ENCODE measurements around the gene NSUN3.

GRCh38 chr3:94167346-94167745 lies 104.5 kb downstream of the NSUN3 start:
- no peak for TF ChIP-seq CTCF (IDR thresholded peaks at IDR 0.05; ENCODE audit: extremely low read depth in 1 of 2, insufficient read depth in 1 of 2, low read depth in 1 of 2, low read length in 2 of 2)
- no peak for TF ChIP-seq MAX (IDR thresholded peaks at IDR 0.05; ENCODE audit: insufficient read depth, insufficient read length)
- no peak for TF ChIP-seq EZH2 (IDR thresholded peaks at IDR 0.05; ENCODE audit: borderline replicate concordance, low read depth, low read length, severe bottlenecking)

Measured in endothelial cell of umbilical vein (primary cell).